HG03039 (cell line): ENCODE data around the gene RCVRN.

ENCODE experiments used
- ATAC-seq: cut with Tn5 transposase; IDR thresholded peaks from one replicate; pipeline ENCODE4 v1.9.1; 2021; ENCODE audit warnings: mild to moderate bottlenecking, moderate library complexity; ENCODE audit not compliant: unreplicated experiment

The RCVRN gene

DNA sequence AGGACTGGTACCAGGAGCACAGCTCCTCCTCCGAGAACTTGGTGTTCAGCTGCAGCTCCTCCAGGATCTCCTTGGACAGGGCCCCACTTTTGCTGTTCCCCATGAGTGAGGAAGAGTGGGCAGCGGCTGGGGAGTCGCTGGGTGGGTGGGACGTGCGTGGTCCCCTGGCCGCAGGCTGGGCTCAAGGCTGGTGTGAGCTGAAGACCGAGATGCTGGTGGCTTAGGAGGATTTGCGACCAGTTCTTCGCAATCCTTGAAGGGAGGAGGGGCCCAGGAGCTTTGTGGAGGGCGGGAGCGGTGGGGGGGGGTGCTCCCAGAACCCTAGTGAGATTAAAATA, at the start of gene RCVRN:
Gene RCVRN, minus strand, starts transcription at position 194 of the 338 bp plus-strand sequence. Its CDS starts 91 bp downstream, at position 103.
- no peak for ATAC-seq

DNA sequence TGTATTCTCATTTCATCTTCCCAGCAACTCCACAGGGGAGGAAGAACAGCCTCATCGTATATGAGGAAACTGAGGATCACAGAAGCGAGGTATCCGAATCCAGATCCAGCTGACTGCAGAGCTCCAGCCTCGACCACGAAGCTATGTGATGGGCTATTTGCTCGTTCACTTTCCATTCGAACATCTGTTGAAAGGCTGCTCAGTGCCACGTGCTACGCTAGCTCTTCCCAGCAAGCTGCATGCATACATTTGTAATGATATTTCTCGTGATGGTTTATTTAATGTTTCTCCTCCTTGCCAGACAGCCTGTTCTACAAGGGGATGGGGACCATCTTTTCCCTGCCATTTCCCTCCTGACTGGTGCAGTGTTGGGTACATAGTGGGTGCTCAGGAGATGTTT, 48.4 kb upstream of the RCVRN start:
- no peak for ATAC-seq

- ATAC-seq = no peak
These were observed 46.7 kb upstream of the RCVRN start for GRCh38 chr17:9951803-9952202.

GRCh38 chr17:9948928-9949327, 43.9 kb upstream of the RCVRN start:
- ATAC-seq = no peak

GRCh38 chr17:9944704-9945103, 39.6 kb upstream of the RCVRN start:
- ATAC-seq = no peak

DNA sequence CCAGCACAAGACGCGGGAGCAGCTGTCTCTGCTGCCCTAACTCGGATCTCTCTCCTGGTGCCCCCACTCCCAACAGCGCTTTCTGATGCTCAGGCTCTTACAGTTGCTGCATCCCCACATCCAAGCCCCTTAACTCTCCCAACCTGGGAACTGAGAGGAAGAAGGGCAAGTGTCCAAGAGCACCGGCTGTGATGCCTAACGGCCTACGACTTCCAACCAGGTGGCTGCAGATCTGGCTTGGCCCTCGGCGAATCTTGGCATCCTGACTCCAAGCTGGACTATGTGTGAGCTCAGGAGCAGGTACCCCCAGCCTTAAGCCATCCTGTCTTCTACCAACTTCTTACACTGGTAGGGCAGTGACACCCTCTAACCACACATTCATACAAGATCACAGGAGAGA, 38.3 kb upstream of the RCVRN start:
- no peak for ATAC-seq

GRCh38 chr17:9942885-9943284, 37.8 kb upstream of the RCVRN start:
- no peak for ATAC-seq

DNA sequence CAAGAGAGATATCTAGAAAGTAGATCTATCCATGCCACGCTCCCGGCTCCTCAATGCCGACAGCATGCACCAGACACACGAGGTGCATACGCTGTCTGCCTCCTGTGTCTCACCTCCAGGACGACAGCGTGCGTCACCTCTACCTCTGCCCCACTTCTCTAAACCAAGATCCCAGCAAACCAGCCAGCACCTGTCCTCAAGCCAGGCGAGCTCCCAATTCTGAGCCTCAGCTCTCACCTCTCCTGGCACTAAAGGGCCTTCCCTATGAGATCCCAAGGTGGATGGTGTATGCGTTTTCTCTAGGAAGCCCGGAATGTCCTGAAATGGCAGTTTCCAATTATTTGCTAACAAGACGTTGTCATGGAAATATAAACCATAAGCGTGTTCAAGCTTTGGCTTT, 36.2 kb upstream of the RCVRN start:
- no peak for ATAC-seq

- ATAC-seq = no peak
These were observed 35.8 kb upstream of the RCVRN start for GRCh38 chr17:9940841-9941240.

GRCh38 chr17:9938764-9939163, 33.7 kb upstream of the RCVRN start:
- ATAC-seq = no peak

DNA sequence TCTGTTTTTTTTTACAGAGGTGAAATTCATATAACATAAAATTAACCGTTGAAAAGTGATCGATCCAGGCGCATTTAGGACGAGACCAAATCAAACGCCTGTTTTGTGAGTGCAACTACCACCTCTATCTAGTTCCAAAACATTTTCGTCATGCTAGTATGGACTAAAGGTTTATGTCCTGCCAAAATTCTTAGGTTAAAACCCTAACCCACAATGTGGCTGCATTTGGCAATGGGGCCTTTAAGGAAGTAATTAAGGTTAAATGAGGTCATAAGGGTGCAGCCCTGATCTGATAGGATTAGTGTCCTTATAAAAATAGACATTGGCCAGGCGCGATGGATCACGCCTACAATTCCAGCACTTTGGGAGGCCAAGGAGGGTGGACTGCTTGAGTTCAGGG, 32.8 kb upstream of the RCVRN start:
- ATAC-seq = no peak

DNA sequence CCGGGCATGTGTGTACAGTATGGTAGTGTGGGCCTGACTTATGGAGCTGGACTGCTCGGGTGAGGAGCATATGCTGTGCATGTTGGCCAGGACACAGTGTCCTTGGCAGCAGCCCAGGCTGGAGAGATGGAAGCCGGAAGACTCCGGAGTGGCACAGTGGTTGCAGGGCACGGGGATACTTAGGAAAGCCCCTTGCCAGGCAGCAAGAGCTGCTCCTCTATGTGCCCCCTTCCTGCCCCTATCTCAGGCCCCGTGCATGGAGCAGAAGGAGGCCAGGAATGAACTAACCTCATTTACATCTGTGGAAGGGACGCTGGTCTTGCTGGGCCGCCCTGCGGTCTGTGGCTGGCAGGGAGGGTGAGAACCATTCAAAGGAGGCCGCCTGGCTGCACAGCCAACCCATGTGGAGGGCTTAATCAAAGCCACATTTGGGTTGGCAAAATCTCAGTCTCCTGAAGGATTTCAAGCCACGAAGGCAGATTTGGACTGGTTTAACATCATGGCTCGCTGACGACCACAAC, 32.2 kb upstream of the RCVRN start:
- no peak for ATAC-seq

DNA sequence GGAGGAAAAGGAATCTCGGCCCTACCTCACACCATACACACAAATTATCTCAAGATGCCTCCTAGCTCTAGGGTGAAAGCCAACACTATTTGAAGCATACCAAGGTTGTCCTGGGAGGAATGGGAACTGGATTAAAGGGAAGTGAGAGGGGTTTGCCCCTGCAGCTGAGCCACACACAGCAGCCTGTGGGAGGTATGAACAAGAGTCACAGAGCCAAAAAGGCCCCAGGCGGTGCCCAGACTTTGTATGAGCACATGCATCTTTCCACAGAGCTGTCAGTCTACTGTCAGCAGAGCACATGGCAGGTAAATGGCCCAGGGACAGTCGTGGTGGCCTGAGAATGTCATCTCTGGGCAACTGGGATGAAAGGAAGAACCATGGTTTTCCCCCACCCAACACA, 31.0 kb upstream of the RCVRN start:
- no peak for ATAC-seq

- no peak for ATAC-seq
These were observed 30.3 kb upstream of the RCVRN start for GRCh38 chr17:9935408-9935807.

DNA sequence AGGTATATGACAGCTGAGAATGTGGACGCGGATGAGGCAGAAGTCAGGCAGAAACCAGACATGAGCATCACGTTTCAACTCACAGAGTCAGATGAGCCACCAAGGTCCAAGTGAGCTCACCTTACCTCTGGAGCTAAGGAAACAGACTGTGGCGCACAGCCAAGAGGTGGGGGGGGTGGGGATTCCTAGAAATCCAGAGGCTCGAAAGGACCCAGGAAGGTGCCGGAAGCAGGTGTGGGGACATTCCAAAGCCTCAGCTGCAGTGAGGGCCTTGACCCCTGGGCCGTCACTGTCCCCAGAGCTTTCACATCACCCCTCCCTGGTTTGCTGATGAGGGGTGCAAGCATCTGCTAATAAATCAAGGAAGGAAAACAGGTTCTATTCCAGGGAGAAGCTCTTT, 29.3 kb upstream of the RCVRN start:
- ATAC-seq = no peak

- ATAC-seq = no peak
These were observed 27.4 kb upstream of the RCVRN start for GRCh38 chr17:9932491-9932890.

- ATAC-seq = no peak
These were observed 26.2 kb upstream of the RCVRN start for GRCh38 chr17:9931144-9931741.

DNA sequence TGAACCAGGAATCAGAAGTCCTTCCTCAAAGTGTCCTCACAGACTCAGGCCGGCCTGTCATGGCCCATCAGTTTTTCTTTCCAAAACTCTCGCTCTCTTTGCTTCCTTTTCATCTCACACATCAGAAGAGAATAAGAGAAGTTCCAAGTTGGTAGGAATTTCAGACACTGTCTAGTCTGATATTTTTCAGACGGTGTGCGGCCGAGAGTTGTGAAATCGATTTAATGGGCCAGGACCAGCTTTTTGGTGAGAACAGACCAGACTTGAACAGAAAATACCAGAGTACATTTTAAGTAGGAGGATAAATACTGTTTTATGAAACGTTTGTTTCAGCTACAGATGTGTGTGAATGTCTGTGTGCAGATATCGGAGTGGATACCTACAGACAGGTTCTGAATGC, 24.8 kb upstream of the RCVRN start:
- ATAC-seq = no peak

GRCh38 chr17:9928601-9929333, 23.7 kb upstream of the RCVRN start:
- ATAC-seq = no peak

GRCh38 chr17:9926150-9926804, 21.2 kb upstream of the RCVRN start:
- no peak for ATAC-seq

DNA sequence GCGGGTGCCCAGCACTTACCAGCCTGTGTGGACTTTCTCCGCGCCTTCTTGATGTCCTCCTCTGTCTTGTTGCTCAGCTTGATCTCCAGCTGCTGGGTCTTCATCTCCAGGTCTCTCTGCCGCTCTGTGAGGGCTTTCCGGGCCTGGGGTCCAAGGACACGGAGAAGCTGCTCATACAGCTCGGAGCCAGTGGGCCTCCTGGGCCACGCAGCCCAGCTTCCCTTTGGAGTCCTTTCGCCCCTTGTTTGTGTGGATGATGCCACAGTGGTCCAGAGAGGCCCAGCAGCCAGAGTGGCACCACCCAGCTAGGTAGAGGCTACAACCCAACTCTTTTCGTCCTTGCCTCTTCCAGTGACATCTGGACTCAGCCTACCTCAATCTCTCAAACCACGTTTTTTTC, 20.4 kb upstream of the RCVRN start:
- no peak for ATAC-seq

- no peak for ATAC-seq
These were observed 19.7 kb upstream of the RCVRN start for GRCh38 chr17:9924735-9925191.
